Ishikawa (cell line): ENCODE measurements around the gene LRP8.

Source experiments
- CEBPB ChIP-seq: IDR thresholded peaks from 2 replicates; pipeline ENCODE4 v1.6.1; 2012
- CREB1 ChIP-seq: IDR thresholded peaks from 2 replicates; pipeline ENCODE4 v1.6.1; 2012; ENCODE audit warnings: low read depth
- EGR1 ChIP-seq: IDR thresholded peaks from 2 replicates; pipeline ENCODE4 v1.6.1; 2012
- EP300 ChIP-seq: IDR thresholded peaks from 2 replicates; pipeline ENCODE4 v1.6.1; 2012; ENCODE audit warnings: borderline replicate concordance
- FOXM1 ChIP-seq: IDR thresholded peaks from 2 replicates; pipeline ENCODE4 v1.6.1; 2012; ENCODE audit warnings: low read depth, borderline replicate concordance
- MAX ChIP-seq: IDR thresholded peaks from 2 replicates; pipeline ENCODE4 v1.6.1; 2012
- NFIC ChIP-seq: IDR thresholded peaks from 2 replicates; pipeline ENCODE4 v1.6.1; 2012
- RAD21 ChIP-seq: IDR thresholded peaks from 2 replicates; pipeline ENCODE4 v1.6.1; 2012; ENCODE audit warnings: low read depth
- REST ChIP-seq: IDR thresholded peaks from 2 replicates; pipeline ENCODE4 v1.6.1; 2012; ENCODE audit warnings: low read depth, mild to moderate bottlenecking
- TAF1 ChIP-seq: IDR thresholded peaks from 2 replicates; pipeline ENCODE4 v1.6.1; 2012; ENCODE audit warnings: low read depth, mild to moderate bottlenecking
- TCF12 ChIP-seq: IDR thresholded peaks from 2 replicates; pipeline ENCODE4 v1.6.1; 2012; ENCODE audit warnings: low read depth
- TEAD4 ChIP-seq: IDR thresholded peaks from 2 replicates; pipeline ENCODE4 v1.6.1; 2012
- USF1 ChIP-seq: IDR thresholded peaks from 2 replicates; pipeline ENCODE4 v1.6.1; 2012
- YY1 ChIP-seq: IDR thresholded peaks from 2 replicates; pipeline ENCODE4 v1.6.1; 2012; ENCODE audit warnings: low read depth
- ZBTB7A ChIP-seq: IDR thresholded peaks from 2 replicates; pipeline ENCODE4 v1.6.1; 2012; ENCODE audit warnings: low read depth

LRP8 gene

GRCh38 chr1:53277326-53277725 lies 50.5 kb downstream of the LRP8 start:
- TF ChIP-seq FOXM1 (no peak), ZBTB7A (no peak), CREB1 (no peak)

- TF ChIP-seq EP300 (no peak), USF1 (no peak), TCF12 (no peak), CREB1 (no peak), NFIC (no peak), ZBTB7A (no peak), FOXM1 (no peak), TEAD4 (no peak), CEBPB (no peak), MAX (no peak)
Measured at GRCh38 chr1:53276902-53277281, 51.0 kb downstream of the LRP8 start.

- TF ChIP-seq EGR1: no peak
- no peak for TF ChIP-seq USF1
- TF ChIP-seq CREB1: no peak
- TF ChIP-seq TAF1: no peak
- no peak for TF ChIP-seq TCF12
- TF ChIP-seq FOXM1: no peak
- no peak for TF ChIP-seq EP300
- no peak for TF ChIP-seq ZBTB7A
- no peak for TF ChIP-seq MAX
- no peak for TF ChIP-seq CEBPB
- no peak for TF ChIP-seq RAD21
- no peak for TF ChIP-seq YY1
Measured at GRCh38 chr1:53276153-53276901, 51.5 kb downstream of the LRP8 start.

GRCh38 chr1:53275566-53275965 lies 52.3 kb downstream of the LRP8 start:
- no peak for TF ChIP-seq RAD21

- TF ChIP-seq MAX (no peak), CEBPB (no peak), TAF1 (no peak), TCF12 (no peak), USF1 (no peak), ZBTB7A (no peak), YY1 (no peak), REST (no peak), FOXM1 (no peak), RAD21 (no peak), NFIC (no peak), CREB1 (no peak), EGR1 (no peak), TEAD4 (no peak), EP300 (no peak)
Measured at GRCh38 chr1:53274541-53275185, 53.2 kb downstream of the LRP8 start.

GRCh38 chr1:53274026-53274425 lies 53.8 kb downstream of the LRP8 start:
- TF ChIP-seq TEAD4 (no peak), CEBPB (no peak), CREB1 (no peak), YY1 (no peak), TCF12 (no peak), FOXM1 (no peak), RAD21 (no peak), ZBTB7A (no peak), USF1 (no peak), REST (no peak), MAX (no peak)
